ENCODE results near the gene ICAM3. TPM values are rescaled to one million over a fixed set of nuclear protein-coding genes. Genes with fewer than 3 reads are reported as not detected.
"Not testable (repeated sequence)": the region's sequence is repeated elsewhere in the genome, so short reads cannot be mapped to it uniquely, and the experiment has no call there.

The ICAM3 gene
- total RNA-seq, 6 experiments from 2014 or later, result 14.7 to 17.7 (median 16.8) TPM

DNA sequence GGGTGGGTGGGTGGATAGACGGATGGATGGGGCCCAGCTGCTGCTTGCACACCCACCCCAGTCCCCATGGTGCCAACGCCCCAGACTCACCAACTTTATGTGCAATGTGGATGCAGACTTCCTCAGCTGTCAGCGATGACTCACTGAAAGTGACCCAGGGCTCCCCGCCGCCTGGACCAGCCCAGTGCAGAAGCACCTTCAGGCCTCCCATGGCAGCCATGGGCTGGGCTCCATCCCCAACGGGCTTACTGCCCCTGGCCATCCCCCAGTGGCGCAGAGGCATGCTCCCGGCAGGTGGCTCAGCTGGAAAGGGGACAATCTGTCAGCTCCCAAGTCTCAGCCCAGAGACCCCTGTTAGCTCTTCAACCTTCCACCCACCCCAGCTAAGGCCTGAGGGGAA is 38.7 kb upstream of the ICAM3 start:
- peaks cover 1% of the 10 kb centered on the region for H3K27me3 Mint-ChIP-seq (ENCODE audit: insufficient read depth)
- peaks cover 18% of the 10 kb centered on the region for H3K4me1 Mint-ChIP-seq (ENCODE audit: low read depth)
- no peak for DNase-seq
- no peaks in the 10 kb centered on the region for H3K9me3 Mint-ChIP-seq
- H3K4me3 Mint-ChIP-seq, result no peak overlapping the region
- TF ChIP-seq CTCF (IDR thresholded peaks at IDR 0.05), result no peak
- H3K36me3 Mint-ChIP-seq (ENCODE audit: low read depth), result peaks cover 20% of the 10 kb centered on the region
- H3K27ac Mint-ChIP-seq, result no peak overlapping the region

DNA sequence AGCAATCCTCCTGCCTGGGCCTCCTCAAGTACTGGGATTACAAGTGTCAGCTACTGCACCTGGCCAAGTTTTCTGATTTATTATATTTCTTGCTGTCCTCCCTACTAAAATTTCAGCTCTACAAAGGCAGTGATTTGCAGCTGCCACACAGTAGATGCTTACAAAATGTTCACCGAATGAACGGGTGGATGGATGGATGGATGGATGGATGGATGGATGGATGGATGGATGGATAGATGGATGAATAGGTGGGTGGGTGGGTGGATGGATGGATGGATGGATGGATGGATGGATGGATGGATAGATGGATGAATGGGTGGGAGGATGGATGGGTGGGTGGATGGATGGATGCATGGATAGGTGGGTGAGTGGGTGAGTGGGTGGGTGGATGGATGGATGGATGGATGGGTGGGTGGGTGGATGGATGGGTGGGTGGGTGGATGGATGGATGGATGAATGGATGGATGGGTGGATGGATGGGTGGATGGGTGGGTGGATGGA is 37.8 kb upstream of the ICAM3 start:
- not testable (repeated sequence) for H3K4me3 Mint-ChIP-seq

DNA sequence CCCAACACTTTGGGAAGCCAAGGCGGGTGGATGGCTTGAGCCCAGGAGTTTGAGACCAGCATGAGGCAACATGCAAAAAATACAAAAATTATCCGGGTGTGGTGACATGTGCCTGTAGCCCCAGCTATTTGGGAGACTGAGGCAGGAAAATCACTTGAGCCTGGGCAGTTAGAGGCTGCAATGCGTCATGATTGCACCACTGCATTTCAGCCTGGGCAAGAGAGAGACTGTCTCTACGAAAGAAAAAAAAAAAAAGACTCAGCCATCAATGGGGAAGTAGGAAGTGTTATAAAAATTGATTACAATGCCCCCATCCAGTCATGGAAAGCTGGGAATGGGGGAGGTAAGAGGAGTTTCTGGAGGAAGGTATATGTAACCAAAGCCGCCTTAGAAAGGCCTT is 35.5 kb upstream of the ICAM3 start:
- H3K36me3 Mint-ChIP-seq (ENCODE audit: low read depth), result peaks cover 20% of the 10 kb centered on the region

More for the DNA sequence above, 37.8 kb upstream of the ICAM3 start:
- not testable (repeated sequence) for H3K27me3 Mint-ChIP-seq (ENCODE audit: insufficient read depth); H3K9me3 Mint-ChIP-seq; H3K27ac Mint-ChIP-seq; DNase-seq
- peaks cover 20% of the 10 kb centered on the region for H3K36me3 Mint-ChIP-seq (ENCODE audit: low read depth)
- peaks cover 18% of the 10 kb centered on the region for H3K4me1 Mint-ChIP-seq (ENCODE audit: low read depth)

DNA sequence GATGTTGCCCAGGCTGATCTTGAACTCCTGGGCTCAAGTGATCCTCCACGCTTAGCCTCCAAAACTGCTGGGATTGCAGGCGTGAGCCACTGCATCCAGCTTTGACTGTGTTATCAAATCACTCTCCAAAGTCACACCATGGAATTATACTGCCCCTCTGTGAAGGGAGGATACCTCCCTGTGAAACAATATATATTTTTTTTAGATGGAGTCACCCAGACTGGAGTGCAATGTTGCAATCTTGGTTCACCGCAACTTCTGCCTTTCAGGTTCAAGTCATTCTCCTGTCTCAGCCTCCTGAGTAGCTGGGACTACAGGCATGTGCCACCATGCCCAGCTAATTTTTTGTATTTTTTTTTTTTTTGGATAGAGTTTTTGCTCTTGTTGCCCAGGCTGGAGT is 33.3 kb upstream of the ICAM3 start:
- Mint-ChIP-seq H3K4me3 (no peak overlapping the region), H3K27ac (no peak overlapping the region), H3K9me3 (no peaks in the 10 kb centered on the region), H3K36me3 (ENCODE audit: low read depth) (peaks cover 33% of the 10 kb centered on the region), H3K4me1 (ENCODE audit: low read depth) (no peaks in the 10 kb centered on the region), H3K27me3 (ENCODE audit: insufficient read depth) (no peaks in the 10 kb centered on the region)
- DNase-seq, result no peak
- TF ChIP-seq CTCF (IDR thresholded peaks at IDR 0.05), result no peak

More for the DNA sequence above, 35.5 kb upstream of the ICAM3 start:
- TF ChIP-seq CTCF (IDR thresholded peaks at IDR 0.05), result no peak
- H3K9me3 Mint-ChIP-seq, result no peaks in the 10 kb centered on the region
- no peaks in the 10 kb centered on the region; the same call in 1 of the 2 replicates for H3K27me3 Mint-ChIP-seq (ENCODE audit: insufficient read depth)
- H3K4me3 Mint-ChIP-seq, result no peak overlapping the region
- no peak overlapping the region for H3K27ac Mint-ChIP-seq
- peaks cover 10% of the 10 kb centered on the region for H3K4me1 Mint-ChIP-seq (ENCODE audit: low read depth)
- no peak for DNase-seq

GRCh38 chr19:10368101-10368803 is 28.8 kb upstream of the ICAM3 start:
- H3K27ac Mint-ChIP-seq, result no peak overlapping the region
- DNase-seq, result no peak
- peaks cover 23% of the 10 kb centered on the region for H3K36me3 Mint-ChIP-seq (ENCODE audit: low read depth)
- H3K4me3 Mint-ChIP-seq, result no peak overlapping the region
- no peaks in the 10 kb centered on the region; the same call in 1 of the 2 replicates for H3K27me3 Mint-ChIP-seq (ENCODE audit: insufficient read depth)
- no peaks in the 10 kb centered on the region for H3K9me3 Mint-ChIP-seq
- no peaks in the 10 kb centered on the region for H3K4me1 Mint-ChIP-seq (ENCODE audit: low read depth)
- TF ChIP-seq CTCF (IDR thresholded peaks at IDR 0.05), result no peak

- H3K27ac Mint-ChIP-seq; H3K27me3 Mint-ChIP-seq (ENCODE audit: insufficient read depth); H3K4me3 Mint-ChIP-seq; H3K9me3 Mint-ChIP-seq; H3K4me1 Mint-ChIP-seq (ENCODE audit: low read depth); DNase-seq: not testable (repeated sequence)
- peaks cover 23% of the 10 kb centered on the region for H3K36me3 Mint-ChIP-seq (ENCODE audit: low read depth)
Observed at GRCh38 chr19:10366950-10367512, 27.6 kb upstream of the ICAM3 start.

Measured in HFFc6 (cell line).